ENCODE results near the gene EIF3A.

Gene EIF3A

DNA sequence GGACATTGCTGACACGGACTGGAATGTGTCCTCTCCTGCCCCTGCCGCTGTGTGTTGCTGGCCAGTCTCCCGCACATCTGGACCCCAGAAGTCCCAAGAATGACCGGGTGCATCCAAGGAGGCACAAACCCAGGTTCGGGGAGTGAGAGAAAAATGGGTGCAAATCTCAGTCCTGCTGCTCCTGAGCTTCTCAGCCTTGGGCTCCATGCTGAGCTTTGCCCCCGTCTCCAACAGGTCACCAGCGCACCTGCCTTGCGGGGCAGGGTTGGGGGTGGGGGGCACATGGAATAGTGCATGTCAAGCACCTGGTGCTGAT, 57.1 kb downstream of the EIF3A start:
- TF ChIP-seq, protein P1, sequence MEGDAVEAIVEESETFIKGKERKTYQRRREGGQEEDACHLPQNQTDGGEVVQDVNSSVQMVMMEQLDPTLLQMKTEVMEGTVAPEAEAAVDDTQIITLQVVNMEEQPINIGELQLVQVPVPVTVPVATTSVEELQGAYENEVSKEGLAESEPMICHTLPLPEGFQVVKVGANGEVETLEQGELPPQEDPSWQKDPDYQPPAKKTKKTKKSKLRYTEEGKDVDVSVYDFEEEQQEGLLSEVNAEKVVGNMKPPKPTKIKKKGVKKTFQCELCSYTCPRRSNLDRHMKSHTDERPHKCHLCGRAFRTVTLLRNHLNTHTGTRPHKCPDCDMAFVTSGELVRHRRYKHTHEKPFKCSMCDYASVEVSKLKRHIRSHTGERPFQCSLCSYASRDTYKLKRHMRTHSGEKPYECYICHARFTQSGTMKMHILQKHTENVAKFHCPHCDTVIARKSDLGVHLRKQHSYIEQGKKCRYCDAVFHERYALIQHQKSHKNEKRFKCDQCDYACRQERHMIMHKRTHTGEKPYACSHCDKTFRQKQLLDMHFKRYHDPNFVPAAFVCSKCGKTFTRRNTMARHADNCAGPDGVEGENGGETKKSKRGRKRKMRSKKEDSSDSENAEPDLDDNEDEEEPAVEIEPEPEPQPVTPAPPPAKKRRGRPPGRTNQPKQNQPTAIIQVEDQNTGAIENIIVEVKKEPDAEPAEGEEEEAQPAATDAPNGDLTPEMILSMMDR (IDR thresholded peaks at IDR 0.05; ENCODE audit: insufficient read depth, missing control alignments), result no peak
- FAIRE-seq, result no peak

DNA sequence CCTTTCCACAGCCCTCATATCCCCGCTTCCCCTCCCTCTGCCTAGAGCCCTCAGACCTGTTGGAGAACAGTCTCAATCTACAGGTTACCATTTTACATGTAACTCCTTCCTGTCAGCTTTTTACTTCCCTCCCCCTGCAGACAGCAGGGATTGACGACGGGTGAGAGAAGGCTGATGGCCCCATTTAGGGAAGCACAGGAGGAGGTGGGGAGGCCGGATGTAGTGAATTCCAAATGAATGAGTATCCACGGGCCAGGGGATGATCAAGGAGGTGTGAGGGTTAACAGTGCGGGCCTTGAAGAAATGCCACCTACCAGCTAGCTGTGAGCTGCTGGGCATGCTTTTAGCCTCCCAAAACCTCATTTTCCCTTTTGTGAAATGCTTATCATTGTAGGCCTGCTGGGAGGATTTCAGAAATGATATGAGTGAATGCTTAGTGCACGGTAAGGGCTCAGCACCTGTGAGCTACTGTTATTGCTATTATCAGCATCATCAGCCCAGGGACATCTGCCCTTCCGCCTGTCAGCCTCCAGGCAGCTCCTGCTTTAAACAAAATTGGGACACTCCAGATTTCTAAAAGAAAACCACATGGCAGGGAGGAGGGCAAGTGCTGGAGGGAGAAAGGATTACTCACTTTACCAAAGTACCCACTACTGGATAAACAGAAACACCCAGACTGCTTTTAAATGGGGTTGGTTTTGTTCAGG, 57.6 kb downstream of the EIF3A start:
- DNase-seq (ENCODE audit: insufficient read length, low spot score) (no peak), FAIRE-seq (no peak)
- TF ChIP-seq, protein P1 (IDR thresholded peaks at IDR 0.05; ENCODE audit: insufficient read depth, missing control alignments), result no peak

More for the DNA sequence above, 57.1 kb downstream of the EIF3A start:
- no peak for DNase-seq (ENCODE audit: insufficient read length, low spot score)

DNA sequence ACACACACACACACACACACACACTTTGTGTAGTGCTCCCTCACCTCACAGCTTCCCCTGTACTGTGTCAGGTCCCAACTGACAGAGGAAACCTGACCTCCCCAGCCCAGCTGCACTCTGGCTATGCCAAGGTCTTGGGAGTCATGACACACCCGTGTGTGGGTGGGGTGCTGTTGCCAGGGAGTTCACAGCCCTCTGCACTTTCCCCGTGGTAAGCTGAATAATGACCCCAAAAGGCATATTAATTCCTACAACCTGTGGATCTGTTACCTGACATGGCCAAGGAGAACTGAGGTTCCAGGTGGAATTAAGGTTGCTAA, 60.0 kb downstream of the EIF3A start:
- TF ChIP-seq, protein P1 (IDR thresholded peaks at IDR 0.05; ENCODE audit: insufficient read depth, missing control alignments), result no peak
- FAIRE-seq, result no peak
- DNase-seq (ENCODE audit: insufficient read length, low spot score), result no peak

DNA sequence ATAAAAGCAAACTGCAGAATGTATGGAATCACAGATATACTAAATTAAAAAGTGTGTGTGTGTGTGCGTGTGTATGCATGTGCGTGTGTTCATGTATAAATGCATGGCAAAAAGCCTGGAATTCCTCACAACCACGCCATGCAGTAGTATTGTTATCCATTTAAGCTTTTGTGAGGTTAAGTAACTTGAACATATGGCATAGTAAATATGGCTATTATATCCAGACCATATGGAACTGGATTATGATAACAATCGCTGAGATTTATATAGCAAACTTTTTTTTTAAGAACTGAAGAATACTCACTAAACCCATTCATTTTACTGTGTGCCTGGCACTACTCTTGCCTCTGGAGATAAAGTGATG, 73.4 kb downstream of the EIF3A start:
- FAIRE-seq (no peak), DNase-seq (ENCODE audit: insufficient read length, low spot score) (no peak)
- TF ChIP-seq, protein P1 (IDR thresholded peaks at IDR 0.05; ENCODE audit: insufficient read depth, missing control alignments), result no peak

DNA sequence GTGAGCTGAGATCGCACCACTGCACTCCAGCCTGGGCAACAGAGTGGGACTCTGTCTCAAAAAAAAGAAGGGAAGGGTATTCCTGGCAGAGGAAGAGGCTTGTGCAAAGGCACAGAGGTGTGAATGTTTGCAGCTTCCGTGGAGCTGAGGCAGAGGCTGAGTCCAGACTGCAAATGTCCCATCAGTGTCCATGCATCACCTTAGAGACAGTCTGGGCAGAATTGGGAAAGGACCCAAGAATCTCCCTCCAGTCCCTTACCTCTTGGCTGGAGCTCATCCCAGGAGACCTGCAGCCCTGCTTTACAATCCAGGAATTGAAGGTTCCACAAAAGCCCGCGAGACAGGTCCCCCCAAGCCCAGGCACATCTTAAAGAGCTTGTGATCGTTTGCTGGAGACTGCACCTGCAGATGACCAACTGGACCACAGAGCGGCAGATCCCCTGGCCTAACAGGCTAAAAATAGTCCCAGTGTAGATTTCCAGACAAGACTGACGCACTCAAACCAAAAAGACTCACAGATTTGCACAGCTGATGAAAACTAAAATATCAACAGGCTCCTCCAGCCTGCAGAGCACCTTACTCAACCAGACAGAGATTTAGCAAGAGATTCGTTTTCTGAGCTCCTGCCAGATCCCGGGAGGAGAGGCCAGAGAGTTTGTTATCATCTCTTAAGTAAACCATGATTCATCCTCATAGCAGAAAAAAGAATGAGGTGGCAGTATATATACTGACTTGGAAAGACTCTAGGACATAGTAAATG, 74.0 kb downstream of the EIF3A start:
- FAIRE-seq (no peak), DNase-seq (ENCODE audit: insufficient read length, low spot score) (no peak)
- TF ChIP-seq, protein P1 (IDR thresholded peaks at IDR 0.05; ENCODE audit: insufficient read depth, missing control alignments), result no peak

DNA sequence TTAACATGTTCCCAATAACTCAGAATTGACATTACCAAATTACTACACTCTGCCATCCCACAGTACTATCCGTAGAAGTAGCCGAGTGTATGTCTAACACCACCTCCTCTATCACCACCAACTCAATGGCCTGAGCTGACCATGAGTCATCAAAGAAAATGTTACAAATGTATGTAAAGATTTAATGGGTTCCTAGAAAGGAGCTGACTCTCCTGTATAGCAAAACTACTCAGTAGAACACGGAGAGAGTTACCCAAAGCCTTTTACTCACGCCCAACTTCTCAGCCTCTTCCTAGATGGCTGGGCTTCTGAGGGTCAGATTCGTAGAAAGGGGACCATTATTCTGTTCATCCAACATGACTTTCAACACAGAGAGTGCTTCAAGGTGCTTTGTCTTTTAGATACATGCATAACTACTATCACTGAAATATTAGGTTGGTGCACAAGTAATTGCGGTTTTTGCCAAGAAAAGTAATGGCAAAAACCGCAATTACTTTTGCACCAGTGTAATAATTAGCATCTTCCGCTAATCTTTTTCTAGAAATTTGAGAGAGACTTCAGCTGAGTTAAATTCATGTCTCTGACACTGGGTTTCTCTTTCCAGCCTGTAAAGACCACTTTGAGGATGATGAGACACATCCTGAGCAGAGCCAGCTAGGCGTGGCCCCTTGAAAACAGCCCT, 75.1 kb downstream of the EIF3A start:
- TF ChIP-seq, protein P1 (IDR thresholded peaks at IDR 0.05; ENCODE audit: insufficient read depth, missing control alignments), result no peak
- no peak for FAIRE-seq
- no peak for DNase-seq (ENCODE audit: insufficient read length, low spot score)

Data from D721Med (cell line).